Measurements from ENCODE around the gene DPYSL3.

DNA sequence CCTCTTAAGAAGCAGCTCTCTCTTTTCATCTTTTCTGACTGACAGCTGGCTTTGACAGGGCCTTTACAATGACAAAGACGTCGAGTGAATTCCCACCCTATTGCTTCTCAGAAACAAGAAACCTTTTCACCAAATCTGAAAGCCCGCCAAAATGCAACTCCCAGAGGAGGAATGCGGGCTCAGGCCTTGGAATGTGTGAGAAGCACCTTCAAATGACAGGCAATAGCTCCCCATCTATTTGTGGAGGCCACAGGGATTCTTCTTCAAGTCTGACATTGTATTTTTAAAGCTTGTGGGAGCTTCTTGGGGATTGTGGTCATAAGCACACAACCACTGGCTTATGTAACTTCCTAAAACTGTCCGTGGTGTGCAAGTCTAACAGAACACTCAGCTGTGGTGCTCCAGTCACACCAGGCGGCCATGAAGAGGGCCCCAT, 72.7 kb downstream of the DPYSL3 start:
- TF ChIP-seq, protein P1, sequence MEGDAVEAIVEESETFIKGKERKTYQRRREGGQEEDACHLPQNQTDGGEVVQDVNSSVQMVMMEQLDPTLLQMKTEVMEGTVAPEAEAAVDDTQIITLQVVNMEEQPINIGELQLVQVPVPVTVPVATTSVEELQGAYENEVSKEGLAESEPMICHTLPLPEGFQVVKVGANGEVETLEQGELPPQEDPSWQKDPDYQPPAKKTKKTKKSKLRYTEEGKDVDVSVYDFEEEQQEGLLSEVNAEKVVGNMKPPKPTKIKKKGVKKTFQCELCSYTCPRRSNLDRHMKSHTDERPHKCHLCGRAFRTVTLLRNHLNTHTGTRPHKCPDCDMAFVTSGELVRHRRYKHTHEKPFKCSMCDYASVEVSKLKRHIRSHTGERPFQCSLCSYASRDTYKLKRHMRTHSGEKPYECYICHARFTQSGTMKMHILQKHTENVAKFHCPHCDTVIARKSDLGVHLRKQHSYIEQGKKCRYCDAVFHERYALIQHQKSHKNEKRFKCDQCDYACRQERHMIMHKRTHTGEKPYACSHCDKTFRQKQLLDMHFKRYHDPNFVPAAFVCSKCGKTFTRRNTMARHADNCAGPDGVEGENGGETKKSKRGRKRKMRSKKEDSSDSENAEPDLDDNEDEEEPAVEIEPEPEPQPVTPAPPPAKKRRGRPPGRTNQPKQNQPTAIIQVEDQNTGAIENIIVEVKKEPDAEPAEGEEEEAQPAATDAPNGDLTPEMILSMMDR (IDR thresholded peaks at IDR 0.05; ENCODE audit: insufficient read depth, low read length, poor library complexity, severe bottlenecking) = no peak
- no peak for TF ChIP-seq EZH2phosphoT487 (conservative IDR thresholded peaks at IDR 0.05; ENCODE audit: low read length)

Measured in SU-DHL-6 (cell line).